HepG2 (cell line): Measurements from ENCODE around the gene CAMTA1.

Experiments
- AKNA ChIP-seq: sonication (generic); formaldehyde crosslinking; IDR thresholded peaks from 2 replicates; pipeline ENCODE4 v1.4.0; 2020; ENCODE audit warnings: missing genetic modification reagents, borderline replicate concordance
- CREM ChIP-seq, 2 experiments: sonication (generic) in 1 of 2; formaldehyde crosslinking in 1 of 2; IDR thresholded peaks; 2 replicates each; pipeline versions ENCODE4 v1.4.0 to v1.6.1; 2016 to 2020; ENCODE audit warnings: antibody characterized with exemption in 1 of 2, mild to moderate bottlenecking in 1 of 2, missing genetic modification reagents in 1 of 2
- CTCF ChIP-seq: sonication (generic); formaldehyde crosslinking; IDR thresholded peaks from 2 replicates; pipeline ENCODE4 v1.5.0; 2020; ENCODE audit warnings: mild to moderate bottlenecking, missing genetic modification reagents, moderate library complexity
- GLI4 ChIP-seq: sonication (generic); formaldehyde crosslinking; IDR thresholded peaks from 2 replicates; pipeline ENCODE4 v1.5.1; 2020; ENCODE audit warnings: missing genetic modification reagents, mild to moderate bottlenecking, moderate library complexity, borderline replicate concordance
- HDAC1 ChIP-seq: sonication (generic); formaldehyde crosslinking; IDR thresholded peaks from 2 replicates; pipeline ENCODE4 v1.5.1; 2020; ENCODE audit warnings: mild to moderate bottlenecking, missing genetic modification reagents
- MAX ChIP-seq: IDR thresholded peaks from 2 replicates; pipeline ENCODE4 v1.6.1; 2012; ENCODE audit warnings: inconsistent platforms
- NR2F2 ChIP-seq: IDR thresholded peaks from 2 replicates; pipeline ENCODE4 v1.6.1; 2012; ENCODE audit warnings: low read depth, inconsistent platforms, borderline replicate concordance
- POLR2A ChIP-seq, 2 experiments: IDR thresholded peaks; 2 replicates each; pipeline ENCODE4 v1.6.1; 2011; ENCODE audit warnings: low read depth in 2 of 2, low read length in 2 of 2, mild to moderate bottlenecking in 1 of 2, moderate library complexity in 1 of 2; ENCODE audit not compliant: insufficient read depth in 1 of 2
- POLR2AphosphoS5 ChIP-seq: IDR thresholded peaks from 2 replicates; pipeline ENCODE4 v1.6.1; 2012; ENCODE audit warnings: low read depth, low read length
- RBAK ChIP-seq: sonication (generic); formaldehyde crosslinking; IDR thresholded peaks from 2 replicates; pipeline ENCODE4 v1.5.1; 2020; ENCODE audit warnings: mild to moderate bottlenecking, missing genetic modification reagents
- TF ChIP-seq, protein P1 (sequence below), 2 experiments: fragments of 450-650 bp in 1 of 2; sonication (generic) in 1 of 2; formaldehyde crosslinking; IDR thresholded peaks; 2 replicates each; pipeline versions ENCODE4 v1.5.0 to v1.8.0; 2020 to 2022; ENCODE audit warnings: mild to moderate bottlenecking in 1 of 2, missing genetic modification reagents in 1 of 2
- TF ChIP-seq, protein P2 (sequence below): sonication (generic); formaldehyde crosslinking; IDR thresholded peaks from 2 replicates; pipeline ENCODE4 v1.8.0; 2022; ENCODE audit warnings: mild to moderate bottlenecking, missing genetic modification reagents, borderline replicate concordance

DNA sequence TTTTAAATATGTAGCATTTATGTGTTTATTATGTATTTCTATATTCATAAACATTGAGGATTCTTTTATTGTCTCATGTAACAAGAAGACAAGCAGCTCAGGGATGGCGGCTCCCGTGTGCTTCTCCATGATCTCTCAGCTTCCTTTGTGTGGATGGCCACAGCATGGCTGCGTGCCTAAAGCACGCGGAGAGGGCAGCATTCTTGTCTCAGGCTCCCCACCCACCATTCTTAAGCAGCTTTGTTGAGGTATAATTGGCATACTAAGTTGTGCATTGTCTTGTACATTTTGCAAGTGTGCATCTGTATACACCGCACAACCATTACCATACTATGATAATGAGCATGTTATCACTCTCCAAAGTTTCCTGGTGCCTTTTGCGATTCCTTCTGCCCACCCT, 81.6 kb downstream of the CAMTA1 start:
- TF ChIP-seq POLR2A (IDR thresholded peaks at IDR 0.05; ENCODE audit: insufficient read depth in 1 of 2, low read depth in 2 of 2, low read length in 2 of 2), result no peak
- TF ChIP-seq CTCF (CRISPR knock-in tag), result no peak
- no peak for TF ChIP-seq CREM (IDR thresholded peaks at IDR 0.05)
- TF ChIP-seq CREM (CRISPR knock-in tag; IDR thresholded peaks at IDR 0.05), result no peak
- TF ChIP-seq NR2F2, result no peak
- no peak for TF ChIP-seq HDAC1
- TF ChIP-seq RBAK (CRISPR knock-in tag), result no peak
- TF ChIP-seq MAX, result no peak
- TF ChIP-seq POLR2AphosphoS5, result no peak
- TF ChIP-seq, protein P1, sequence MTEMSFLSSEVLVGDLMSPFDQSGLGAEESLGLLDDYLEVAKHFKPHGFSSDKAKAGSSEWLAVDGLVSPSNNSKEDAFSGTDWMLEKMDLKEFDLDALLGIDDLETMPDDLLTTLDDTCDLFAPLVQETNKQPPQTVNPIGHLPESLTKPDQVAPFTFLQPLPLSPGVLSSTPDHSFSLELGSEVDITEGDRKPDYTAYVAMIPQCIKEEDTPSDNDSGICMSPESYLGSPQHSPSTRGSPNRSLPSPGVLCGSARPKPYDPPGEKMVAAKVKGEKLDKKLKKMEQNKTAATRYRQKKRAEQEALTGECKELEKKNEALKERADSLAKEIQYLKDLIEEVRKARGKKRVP (CRISPR knock-in tag; IDR thresholded peaks at IDR 0.05), result no peak
- no peak for TF ChIP-seq AKNA (CRISPR knock-in tag)
- TF ChIP-seq, protein P2, sequence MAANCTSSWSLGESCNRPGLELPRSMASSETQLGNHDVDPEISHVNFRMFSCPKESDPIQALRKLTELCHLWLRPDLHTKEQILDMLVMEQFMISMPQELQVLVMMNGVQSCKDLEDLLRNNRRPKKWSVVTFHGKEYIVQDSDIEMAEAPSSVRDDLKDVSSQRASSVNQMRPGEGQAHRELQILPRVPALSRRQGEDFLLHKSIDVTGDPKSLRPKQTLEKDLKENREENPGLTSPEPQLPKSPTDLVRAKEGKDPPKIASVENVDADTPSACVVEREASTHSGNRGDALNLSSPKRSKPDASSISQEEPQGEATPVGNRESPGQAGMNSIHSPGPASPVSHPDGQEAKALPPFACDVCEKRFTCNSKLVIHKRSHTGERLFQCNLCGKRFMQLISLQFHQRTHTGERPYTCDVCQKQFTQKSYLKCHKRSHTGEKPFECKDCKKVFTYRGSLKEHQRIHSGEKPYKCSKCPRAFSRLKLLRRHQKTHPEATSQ (CRISPR knock-in tag), result no peak
- TF ChIP-seq GLI4 (CRISPR knock-in tag), result no peak
